Measurements from ENCODE around the gene DGKH.
A peak's percentile ranks its signal among the peaks of the same experiment; 100 is the strongest.
"Not testable (repeated sequence)": the region's sequence is repeated elsewhere in the genome, so short reads cannot be mapped to it uniquely, and the experiment has no call there.

Gene DGKH

DNA sequence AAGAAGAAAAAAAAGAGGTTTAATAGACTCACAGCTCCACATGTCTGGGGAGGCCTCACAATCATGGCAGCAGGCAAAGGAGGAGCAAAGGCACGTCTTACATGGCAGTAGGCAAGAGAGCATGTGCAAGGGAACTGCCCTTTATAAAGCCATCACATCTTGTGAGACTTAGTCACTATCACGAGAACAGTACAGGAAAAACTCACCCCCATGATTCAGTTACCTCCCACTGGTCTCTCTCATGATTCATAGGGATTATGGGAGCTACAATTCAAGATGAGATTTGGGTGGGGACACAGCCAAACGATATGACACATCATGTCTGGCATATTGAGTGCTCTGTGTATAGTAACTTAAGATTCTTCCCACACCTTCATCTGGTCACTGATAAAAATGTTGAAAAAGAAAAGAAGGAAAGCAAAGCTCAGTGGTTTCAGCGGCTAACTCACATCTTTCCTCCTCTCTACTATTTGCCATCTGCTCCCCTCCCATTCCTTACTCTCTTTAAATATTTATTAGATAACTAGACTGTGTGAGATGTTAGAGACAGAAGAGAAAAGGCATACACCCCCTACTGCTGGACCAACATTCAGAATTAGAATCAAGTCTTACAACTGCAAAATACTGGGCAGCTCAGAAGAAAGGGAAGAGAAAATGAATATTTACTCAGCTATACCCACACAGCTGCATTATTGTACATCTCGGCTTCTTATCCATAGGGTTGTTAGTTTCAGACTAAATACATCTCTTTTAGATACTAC, 163.4 kb downstream of the DGKH start:
- DNase-seq (ENCODE audit: low read depth): no peak
- H3K4me3 ChIP-seq (ENCODE audit: low read depth, low read length): no peak overlapping the region

DNA sequence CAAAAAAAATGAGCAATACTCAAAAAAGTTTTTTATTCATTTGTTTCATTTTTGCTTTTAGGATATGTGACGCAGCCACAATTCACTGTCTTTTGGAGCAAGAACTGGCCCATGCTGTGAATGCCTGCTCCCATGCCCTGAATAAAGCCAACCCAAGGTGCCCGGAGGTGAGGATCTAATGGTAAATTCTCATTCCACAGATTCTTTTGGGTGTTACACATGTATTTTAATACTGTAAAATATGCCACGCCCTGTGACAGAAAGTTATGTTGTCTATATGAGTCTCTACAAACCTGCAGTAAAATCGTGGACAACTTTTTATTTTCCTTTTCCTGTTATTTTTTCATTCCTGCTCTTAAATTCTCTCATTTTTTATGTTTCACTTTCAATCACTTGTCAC, 166.0 kb downstream of the DGKH start:
- H3K4me3 ChIP-seq (ENCODE audit: low read depth, low read length): no peak overlapping the region
- no peak for DNase-seq (ENCODE audit: low read depth)

DNA sequence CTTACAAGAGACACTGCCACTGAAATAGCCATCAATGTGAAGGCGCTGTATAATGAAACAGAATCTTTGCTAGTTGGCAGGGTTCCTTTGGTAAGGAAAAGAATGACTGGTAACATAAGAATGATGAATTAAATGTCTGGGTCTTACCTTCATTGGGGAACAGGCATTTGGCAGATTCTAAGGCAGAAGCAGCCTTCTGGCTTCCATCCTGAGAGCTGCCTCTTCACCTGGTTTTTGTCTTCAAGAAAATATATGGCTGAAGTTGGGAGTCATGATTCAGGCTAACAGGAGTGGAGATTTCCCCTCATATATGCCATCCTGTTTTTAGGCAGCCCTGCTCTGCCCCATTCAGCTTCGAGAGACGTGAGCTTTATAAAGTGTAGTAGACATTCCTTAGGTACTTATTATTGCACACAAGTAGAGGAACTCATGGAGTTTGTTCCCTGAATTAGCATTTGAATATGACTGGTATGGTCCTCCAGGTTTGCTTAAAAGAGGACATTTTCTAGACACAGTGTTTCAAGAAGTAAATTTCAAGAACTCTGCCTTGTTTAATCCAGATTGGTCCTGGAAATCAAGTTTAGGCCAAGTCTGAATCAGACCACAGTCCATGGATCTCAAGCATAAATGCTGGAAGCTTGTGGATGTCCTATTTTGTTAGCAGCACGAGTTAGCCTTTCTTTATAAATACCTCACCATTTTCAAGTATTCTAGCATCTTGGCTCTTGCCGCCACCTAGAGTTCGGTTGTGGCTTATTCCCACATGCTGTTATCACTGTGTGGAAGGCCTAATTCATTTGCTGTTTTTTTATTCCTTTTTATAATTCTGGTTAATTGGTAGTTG, 167.4 kb downstream of the DGKH start:
- H3K4me3 ChIP-seq (ENCODE audit: low read depth, low read length): no peak overlapping the region
- peak; percentile 8 for DNase-seq (ENCODE audit: low read depth)

DNA sequence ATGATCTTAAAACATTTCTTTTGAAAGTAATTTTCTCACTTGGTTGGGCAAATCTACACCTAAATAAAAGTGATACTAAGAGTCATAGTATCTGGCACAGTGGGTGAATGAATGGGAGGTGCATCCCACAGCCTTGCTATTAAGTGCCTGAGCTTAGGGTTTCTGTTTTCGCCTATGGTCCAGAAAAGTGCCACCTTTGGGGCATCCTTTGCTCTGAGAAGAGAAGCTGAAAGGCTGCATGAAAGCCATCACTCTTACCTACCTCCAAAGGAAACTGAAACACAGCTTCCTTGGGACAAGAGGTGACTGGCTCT, 167.9 kb downstream of the DGKH start:
- no peak overlapping the region for H3K4me3 ChIP-seq (ENCODE audit: low read depth, low read length)
- no peak for DNase-seq (ENCODE audit: low read depth)

DNA sequence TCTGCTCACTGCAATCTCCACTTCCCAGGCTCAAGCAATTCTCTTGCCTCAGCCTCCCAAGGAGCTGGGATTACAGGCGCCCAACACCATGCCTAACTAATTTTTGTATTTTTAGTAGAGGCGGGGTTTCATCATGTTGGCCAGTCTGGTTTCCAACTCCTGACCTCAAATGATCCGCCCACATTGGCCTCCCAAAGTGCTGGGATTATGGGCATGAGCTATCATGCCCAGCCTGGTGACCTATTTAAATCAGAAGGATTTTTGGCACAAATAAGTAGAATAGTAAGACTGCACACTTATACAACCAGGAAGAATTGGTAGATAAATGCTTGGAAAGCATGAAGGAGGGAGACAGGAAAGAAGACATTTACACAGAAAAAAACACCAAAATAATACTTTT, 170.1 kb downstream of the DGKH start:
- H3K4me3 ChIP-seq (ENCODE audit: low read depth, low read length): no peak overlapping the region

DNA sequence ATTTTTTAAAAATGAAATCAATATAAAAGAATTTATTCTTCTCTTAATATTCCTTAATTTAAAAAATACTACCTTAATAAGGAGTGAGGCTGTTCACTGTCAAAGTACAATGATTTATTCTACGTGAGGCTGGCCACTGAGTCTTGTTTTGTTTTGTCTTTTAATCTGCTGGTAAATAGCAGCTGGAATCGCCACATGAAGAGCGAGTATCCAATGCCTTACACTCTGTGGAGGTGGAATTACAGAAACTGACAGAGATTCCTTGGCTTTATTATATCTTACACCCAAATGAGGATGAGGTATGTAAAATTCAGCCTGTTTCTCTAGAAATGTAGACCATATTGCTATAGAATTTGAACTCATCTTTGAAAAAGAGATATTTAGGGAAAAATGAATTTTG, 170.6 kb downstream of the DGKH start:
- no peak overlapping the region for H3K4me3 ChIP-seq (ENCODE audit: low read depth, low read length)
- DNase-seq (ENCODE audit: low read depth): no peak

More for the DNA sequence above, 170.1 kb downstream of the DGKH start:
- DNase-seq (ENCODE audit: low read depth): no peak

DNA sequence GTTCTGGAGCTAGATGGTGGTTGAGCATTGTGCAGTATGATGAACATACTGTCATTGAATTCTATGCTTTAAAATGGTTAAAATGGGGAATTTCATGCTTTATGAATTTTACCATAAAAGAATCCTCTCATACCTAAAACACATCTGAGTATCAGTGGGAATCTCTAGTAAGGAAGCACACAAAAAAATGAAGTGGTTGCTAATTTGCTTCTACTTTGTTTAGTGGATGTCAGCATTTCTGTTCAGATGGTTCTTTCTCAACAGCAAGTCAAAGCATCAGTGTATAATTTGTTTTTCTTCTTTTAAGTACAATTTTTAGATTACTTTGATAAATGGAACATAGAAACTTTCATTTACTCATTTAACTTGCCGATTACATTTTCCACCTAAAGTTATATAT, 171.4 kb downstream of the DGKH start:
- no peak overlapping the region for H3K4me3 ChIP-seq (ENCODE audit: low read depth, low read length)
- no peak for DNase-seq (ENCODE audit: low read depth)

DNA sequence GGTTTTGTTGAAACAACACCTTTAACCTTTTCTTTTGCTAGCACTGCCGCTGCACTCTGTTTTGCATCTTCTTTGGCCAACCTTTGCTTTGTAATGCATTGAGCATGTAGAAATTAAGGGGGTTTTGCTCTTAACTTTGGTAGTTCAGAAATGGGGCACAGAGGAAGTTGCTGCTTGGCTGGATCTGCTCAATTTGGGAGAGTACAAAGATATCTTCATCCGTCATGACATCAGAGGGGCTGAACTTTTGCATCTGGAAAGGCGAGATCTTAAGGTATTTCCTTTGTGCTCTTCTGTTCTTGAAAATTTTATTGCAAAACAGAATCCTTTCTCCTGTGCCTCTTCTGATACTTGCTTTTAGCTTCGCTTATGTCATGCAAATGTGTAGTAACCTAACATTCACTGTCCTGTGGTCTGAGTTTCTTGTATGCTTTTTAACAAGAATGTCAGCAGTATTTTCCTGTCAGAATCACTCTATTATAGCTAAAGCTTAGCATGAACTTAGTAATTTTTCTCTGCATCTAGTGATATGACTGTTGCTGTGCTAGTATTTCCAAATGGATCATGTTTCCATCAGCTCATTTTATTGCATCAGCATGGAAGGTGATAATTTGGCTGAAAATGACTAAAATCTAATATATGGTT, 172.8 kb downstream of the DGKH start:
- no peak for DNase-seq (ENCODE audit: low read depth)
- H3K4me3 ChIP-seq (ENCODE audit: low read depth, low read length): no peak overlapping the region

DNA sequence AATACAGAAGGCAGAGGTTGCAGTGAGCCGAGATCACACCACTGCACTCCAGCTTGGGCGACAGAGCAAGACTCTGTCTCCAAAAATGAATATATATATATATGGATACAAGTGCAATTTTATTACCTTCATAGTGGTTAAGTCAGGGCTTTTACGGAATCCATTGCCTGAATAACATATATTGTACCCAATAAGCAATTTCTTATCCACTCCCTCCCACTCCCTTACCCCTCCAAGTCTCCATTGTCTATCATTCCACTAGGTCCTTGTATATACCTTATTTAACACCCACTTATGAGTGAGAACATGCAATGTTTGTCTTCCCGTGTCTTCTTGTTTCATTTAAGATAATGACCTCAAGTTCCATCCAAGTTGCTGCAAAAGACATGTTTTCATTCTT, 175.2 kb downstream of the DGKH start:
- no peak for DNase-seq (ENCODE audit: low read depth)
- no peak overlapping the region for H3K4me3 ChIP-seq (ENCODE audit: low read depth, low read length)

DNA sequence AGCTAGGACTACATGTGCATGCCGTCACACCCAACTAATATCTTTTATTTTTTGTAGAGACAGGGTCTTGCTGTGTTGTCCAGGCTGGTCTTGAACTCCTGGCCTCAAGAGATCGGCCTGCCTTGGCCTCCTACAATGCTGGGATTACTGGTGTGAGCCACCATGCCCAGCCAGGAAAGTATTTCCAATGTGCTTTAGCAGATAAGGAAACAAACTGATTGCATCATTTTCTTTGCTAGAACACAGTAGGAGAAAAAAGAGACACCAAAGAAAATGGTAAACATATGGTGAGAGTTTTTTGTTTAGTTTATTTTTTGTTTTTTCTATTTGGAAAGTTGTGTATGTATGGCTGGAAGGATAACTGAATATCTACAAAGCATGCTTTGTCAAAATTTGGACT, 176.6 kb downstream of the DGKH start:
- no peak for DNase-seq (ENCODE audit: low read depth)
- no peak overlapping the region for H3K4me3 ChIP-seq (ENCODE audit: low read depth, low read length)

DNA sequence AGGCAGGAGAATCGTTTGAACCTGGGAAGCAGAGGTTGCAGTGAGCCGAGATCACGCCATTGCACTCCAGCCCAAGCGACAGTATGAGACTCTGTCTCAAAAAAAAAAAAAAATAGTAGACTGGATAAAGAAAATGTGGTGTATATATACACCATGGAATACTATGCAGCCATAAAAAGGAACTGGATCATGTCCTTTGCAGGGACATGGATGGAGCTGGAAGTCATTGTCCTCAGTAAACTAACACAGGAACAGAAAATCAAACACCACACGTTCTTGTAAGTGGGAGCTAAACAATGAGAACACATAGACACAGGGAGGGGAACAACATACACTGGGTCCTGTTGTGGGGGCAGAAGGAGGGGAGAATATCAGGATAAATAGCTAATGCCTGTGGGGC, 178.3 kb downstream of the DGKH start:
- not testable (repeated sequence) for DNase-seq (ENCODE audit: low read depth); H3K4me3 ChIP-seq (ENCODE audit: low read depth, low read length)

DNA sequence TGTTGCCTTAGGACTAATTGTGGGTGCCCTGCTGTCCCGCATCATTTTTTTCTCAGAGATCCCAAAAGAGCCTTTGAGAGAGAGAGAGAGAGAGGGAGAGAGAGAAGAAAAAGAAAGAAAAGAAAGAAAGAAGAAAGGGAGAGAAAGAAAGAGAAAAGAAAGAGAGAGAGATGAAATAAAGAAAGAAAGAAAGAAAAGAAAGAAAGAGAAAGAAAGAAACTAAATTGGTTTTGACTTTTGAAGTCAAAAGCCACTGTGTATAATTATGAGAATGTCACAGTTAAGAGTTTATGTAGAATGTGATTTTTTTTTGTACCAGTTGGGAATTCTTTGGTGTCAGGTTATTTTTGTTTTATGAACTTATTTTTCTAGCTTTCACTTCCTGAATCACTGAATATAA, 180.1 kb downstream of the DGKH start:
- no peak for DNase-seq (ENCODE audit: low read depth)

DNA sequence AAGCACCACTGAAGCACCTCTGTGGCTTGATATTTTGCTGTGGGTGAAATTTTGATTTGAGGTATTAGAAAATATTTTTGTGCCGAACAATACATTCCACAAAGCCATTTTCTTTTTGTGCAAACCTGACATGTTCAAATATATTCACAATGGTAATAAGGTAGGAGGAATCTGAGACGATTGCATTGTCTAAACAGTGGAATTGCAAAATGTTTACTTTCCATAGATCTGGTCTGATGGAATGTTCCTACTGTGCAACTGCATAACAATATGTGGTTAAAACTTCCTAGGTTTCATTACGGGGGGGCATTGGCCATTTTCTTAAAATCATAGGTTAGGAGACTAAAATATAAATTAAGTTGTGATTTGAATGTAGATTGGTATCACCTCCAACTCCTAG, 180.8 kb downstream of the DGKH start:
- DNase-seq (ENCODE audit: low read depth): no peak
- H3K4me3 ChIP-seq (ENCODE audit: low read depth, low read length): no peak overlapping the region

More for the DNA sequence above, 180.1 kb downstream of the DGKH start:
- no peak overlapping the region for H3K4me3 ChIP-seq (ENCODE audit: low read depth, low read length)

DNA sequence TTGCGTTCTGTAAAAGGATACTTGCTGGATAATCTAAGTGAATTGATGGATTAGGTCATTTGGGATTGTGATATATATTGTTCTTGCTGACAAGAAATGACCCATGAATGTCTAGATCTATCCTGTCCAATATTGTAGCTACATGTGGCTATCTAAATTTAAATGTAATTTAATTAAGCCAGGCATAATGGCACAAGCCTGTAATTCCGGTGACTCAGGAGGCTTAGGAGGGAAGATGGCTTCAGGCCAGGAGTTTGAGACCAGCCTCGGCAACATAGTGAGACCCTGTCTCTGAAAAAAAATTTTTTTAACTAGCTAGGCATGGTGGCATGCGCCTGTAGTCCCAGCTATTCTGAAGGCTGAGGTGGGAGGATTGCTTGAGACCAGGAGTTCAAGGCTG, 184.2 kb downstream of the DGKH start:
- no peak for DNase-seq (ENCODE audit: low read depth)
- H3K4me3 ChIP-seq (ENCODE audit: low read depth, low read length): no peak overlapping the region

DNA sequence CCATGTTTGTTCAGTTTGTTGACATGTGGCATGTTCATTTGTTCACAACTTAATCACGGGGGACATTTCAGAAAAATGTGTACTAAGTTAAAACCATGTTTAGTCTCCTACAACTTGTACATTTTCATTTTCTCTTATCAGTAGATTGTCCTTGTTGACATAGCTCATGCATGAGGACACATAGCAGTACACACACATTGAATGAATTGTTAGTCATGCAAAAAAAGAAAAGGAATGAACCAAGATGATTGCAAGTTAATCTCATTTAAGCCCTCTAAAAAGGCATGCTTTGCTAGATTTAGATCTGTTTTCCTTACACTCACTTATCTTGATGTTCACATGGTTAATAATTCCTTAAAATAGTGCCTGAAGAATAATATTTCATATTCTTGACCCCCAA, 185.3 kb downstream of the DGKH start:
- no peak overlapping the region for H3K4me3 ChIP-seq (ENCODE audit: low read depth, low read length)
- no peak for DNase-seq (ENCODE audit: low read depth)

DNA sequence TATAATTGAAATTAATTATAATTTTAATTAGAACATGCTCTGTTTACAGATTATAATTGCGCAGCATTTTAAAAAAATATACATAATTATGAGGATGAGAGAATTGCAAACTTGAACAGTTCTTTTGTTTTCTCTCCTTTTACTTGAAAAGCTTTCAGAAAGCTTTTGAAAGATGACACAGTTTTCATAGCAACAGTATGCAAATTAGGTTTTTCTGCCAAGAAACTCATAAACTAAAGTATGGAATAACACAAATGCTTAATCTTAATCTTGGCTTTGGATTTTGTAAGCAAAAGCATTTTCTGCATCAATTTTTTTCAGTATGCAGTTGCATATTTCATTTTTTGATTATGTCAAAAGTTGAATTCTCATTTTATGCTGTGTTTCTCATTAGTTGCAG, 190.7 kb downstream of the DGKH start:
- no peak for DNase-seq (ENCODE audit: low read depth)
- no peak overlapping the region for H3K4me3 ChIP-seq (ENCODE audit: low read depth, low read length)

DNA sequence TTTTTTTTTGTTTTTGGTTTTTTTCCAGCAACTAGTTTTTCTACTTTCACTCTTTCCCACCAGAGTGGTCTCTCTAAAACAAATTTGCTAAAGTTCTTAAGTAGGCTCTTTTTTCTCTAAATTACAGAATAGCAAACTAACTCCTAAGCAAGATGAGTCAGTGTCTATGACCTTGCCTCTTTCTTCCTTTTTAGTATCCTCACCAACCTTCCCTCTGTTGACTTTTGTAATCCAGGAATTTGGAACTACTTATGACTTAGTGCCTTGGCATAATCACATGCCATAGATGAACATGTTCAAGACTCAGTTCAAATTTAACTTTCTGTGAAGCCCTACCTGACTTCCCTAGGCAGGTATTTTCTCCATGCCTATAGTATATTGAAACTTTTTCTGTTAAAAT, 191.2 kb downstream of the DGKH start:
- H3K4me3 ChIP-seq (ENCODE audit: low read depth, low read length): no peak overlapping the region
- no peak for DNase-seq (ENCODE audit: low read depth)

DNA sequence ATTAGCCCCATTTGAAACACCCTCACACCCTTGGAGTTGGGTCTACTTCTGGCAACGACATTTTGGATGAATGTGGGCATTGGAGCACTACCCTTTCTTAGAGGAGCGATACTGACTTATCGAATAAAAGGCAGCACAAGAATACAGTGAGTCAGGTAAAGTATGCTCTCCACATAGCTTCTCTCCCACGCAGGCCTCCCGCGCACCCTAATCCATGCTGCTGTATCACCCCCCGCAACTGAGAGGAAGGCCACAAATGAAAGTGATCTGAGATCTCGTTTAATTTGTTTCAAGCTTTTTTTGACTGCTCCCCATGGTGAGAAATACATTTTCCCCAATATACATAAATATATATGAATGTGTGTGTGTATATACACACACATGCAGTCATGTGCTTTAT, 198.1 kb downstream of the DGKH start:
- no peak for DNase-seq (ENCODE audit: low read depth)
- H3K4me3 ChIP-seq (ENCODE audit: low read depth, low read length): no peak overlapping the region

DNA sequence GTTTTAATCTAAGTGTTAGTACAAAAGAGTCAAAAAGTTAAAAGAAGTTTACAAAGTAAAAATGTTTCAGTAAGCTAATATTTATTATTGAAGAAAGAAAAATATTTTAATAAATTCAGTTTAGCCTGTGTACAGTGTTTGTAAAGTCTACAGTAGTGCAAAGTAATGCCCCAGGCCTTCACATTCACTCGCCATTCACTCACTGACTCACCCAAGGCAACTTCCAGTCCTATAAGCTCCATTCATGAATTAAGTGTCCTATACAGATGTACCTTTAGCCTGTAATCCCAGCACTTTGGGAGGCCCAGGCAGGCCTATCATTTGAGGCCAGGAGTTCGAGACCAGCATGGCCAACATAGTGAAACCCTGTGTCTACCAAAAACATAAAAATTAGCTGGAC, 199.4 kb downstream of the DGKH start:
- no peak overlapping the region for H3K4me3 ChIP-seq (ENCODE audit: low read depth, low read length)
- no peak for DNase-seq (ENCODE audit: low read depth)

DNA sequence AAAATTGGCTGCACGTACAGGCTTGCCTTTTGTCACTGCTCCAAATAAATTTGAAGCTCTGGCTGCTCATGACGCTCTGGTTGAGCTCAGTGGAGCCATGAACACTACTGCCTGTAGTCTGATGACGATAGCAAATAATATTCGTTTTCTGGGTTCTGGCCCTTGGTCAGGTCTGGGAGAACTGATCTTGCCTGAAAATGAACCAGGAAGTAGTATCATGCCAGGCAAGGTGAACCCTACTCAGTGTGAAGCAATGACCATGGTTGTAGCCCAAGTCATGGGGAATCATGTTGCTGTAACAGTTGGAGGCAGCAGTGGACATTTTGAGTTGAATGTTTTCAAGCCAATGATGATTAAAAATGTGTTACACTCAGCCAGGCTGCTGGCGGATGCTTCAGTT, 207.4 kb downstream of the DGKH start:
- H3K4me3 ChIP-seq (ENCODE audit: low read depth, low read length): no peak overlapping the region
- DNase-seq (ENCODE audit: low read depth): no peak

DNA sequence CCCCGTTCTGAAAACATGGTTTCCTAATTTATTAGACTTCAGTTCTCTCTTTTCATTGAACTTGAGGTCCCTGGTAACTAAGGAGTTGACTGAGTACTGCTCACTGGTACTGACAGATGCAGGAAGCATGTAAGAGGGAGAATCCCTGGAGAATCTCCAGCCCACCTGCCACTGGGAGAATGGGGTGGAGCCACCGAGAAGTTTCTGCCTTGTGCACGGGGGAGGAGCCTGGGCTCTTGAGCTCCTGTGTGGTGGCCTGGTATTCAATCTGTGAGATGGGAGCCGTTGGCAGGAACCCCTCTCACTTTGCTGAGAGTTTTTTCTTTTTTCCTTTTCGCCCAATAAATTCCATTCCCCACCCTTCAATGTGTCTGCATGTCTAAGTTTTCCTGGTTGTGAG, 210.3 kb downstream of the DGKH start:
- DNase-seq (ENCODE audit: low read depth): no peak
- H3K4me3 ChIP-seq (ENCODE audit: low read depth, low read length): no peak overlapping the region
